Activated CD4-positive, alpha-beta T cell treated with anti-CD3 and anti-CD28 coated beads for 36 hours (primary cell): ENCODE measurements around the gene THADA. TPM values are rescaled to one million over a fixed set of nuclear protein-coding genes. Genes with fewer than 3 reads are reported as not detected.
A peak's percentile ranks its signal among the peaks of the same experiment; 100 is the strongest.
"Not testable (repeated sequence)": the region's sequence is repeated elsewhere in the genome, so short reads cannot be mapped to it uniquely, and the experiment has no call there.

Experiments used
- ATAC-seq: fragments of 200-7000 bp; cut with Tn5 transposase; one replicate; pipeline ENCODE4 v1.10.0; 2021; ENCODE audit warnings: mild to moderate bottlenecking, moderate library complexity
- CTCF ChIA-PET: fragments of 350-600 bp; sonication (Branson Sonifier 250); formaldehyde crosslinking; loops from one replicate; lab custom pipeline; 2021; ENCODE audit warnings: antibody characterized with exemption; lab: Charles Lee
- POLR2A ChIA-PET: fragments of 350-600 bp; sonication (Branson Sonifier 250); formaldehyde crosslinking; loops from one replicate; lab custom pipeline; 2021; ENCODE audit warnings: antibody characterized with exemption, inconsistent platforms; lab: Charles Lee
- DNase-seq: peaks from one replicate; pipeline ENCODE4 v3.0.0-alpha.2; 2020
- H3K27ac Mint-ChIP-seq: one replicate; pipeline ENCODE4 v1.8.0; 2021; ENCODE audit warnings: mixed read lengths
- H3K27me3 Mint-ChIP-seq: one replicate; pipeline ENCODE4 v1.8.0; 2021; ENCODE audit warnings: mixed read lengths
- H3K36me3 Mint-ChIP-seq: one replicate; pipeline ENCODE4 v1.8.0; 2021; ENCODE audit warnings: low read depth, mixed read lengths
- H3K4me1 Mint-ChIP-seq: one replicate; pipeline ENCODE4 v1.8.0; 2021; ENCODE audit warnings: mixed read lengths
- H3K4me3 Mint-ChIP-seq: one replicate; pipeline ENCODE4 v1.8.0; 2021; ENCODE audit warnings: mild to moderate bottlenecking, moderate library complexity, mixed read lengths
- H3K9me3 Mint-ChIP-seq: one replicate; pipeline ENCODE4 v1.8.0; 2021; ENCODE audit warnings: low read depth, mixed read lengths
- intact Hi-C, 2 experiments: fragments of 100-400 bp; cut with DNase I in 1 of 2; cut with micrococcal nuclease in 1 of 2; formaldehyde crosslinking; loops; one replicate each; pipeline versions ENCODE4 v1.14.2 to v1.15.1; 2022 to 2024; cut with DNase I, micrococcal nuclease
- total RNA-seq, 2 experiments: library from RNA; stranded (reverse); gene quantifications; one replicate each; pipeline ENCODE4 v1.2.3, GENCODE V29; 2021

Gene THADA
- total RNA-seq, 2 experiments from 2014 or later = 32.5 to 36.6 TPM

DNA sequence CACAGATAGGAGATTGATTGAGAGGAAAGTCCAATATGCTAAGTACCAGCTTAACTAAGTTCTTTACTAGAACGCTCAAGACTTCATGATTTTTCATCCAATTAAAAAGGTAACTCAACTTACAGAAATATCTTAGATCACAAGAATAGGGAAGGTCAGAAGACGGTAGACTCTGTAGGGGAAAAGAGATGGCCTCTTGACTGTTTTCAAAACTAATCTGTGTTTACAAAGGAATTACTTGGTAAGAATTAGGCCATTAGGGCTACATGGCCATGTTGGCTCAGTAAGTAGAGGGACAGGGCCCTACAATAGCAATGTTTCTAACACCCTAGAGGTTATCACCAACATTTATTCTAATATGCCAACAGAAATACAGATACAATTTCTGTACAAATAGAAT, 196.7 kb downstream of the THADA start:
- no peak for ATAC-seq
- no peak overlapping the region for H3K27ac Mint-ChIP-seq
- ChIA-PET POLR2A (no interaction called here), CTCF (no interaction called here)
- H3K27me3 Mint-ChIP-seq = no peaks in the 10 kb centered on the region
- peaks cover 34% of the 10 kb centered on the region for H3K36me3 Mint-ChIP-seq
- H3K9me3 Mint-ChIP-seq = no peaks in the 10 kb centered on the region
- DNase-seq = no peak
- intact Hi-C loops = no loop called here
- H3K4me1 Mint-ChIP-seq = peaks cover 16% of the 10 kb centered on the region
- H3K4me3 Mint-ChIP-seq = no peak overlapping the region

DNA sequence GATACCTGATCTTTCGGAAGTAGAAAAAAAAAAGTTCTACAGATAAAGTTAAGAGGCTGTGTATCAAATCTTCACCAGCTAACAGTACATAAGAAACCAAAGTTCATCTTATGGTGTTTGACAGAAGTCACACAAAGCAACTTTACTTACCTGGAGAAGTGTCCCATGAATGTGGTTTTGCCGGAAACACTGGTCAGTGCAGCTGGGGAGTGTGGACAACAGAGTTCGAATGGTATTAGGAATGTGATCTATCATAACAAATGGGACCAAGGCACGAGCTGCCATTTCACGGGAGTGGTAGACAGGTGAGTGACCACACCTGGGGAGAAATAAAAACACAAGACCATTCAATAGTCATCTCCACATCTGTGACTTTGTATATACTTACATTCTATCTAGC, 198.0 kb downstream of the THADA start:
- DNase-seq (no peak), ATAC-seq (no peak)
- Mint-ChIP-seq H3K27ac (no peak overlapping the region), H3K9me3 (no peaks in the 10 kb centered on the region), H3K4me3 (no peak overlapping the region), H3K36me3 (peaks cover 40% of the 10 kb centered on the region), H3K27me3 (no peaks in the 10 kb centered on the region), H3K4me1 (peaks cover 16% of the 10 kb centered on the region)
- ChIA-PET CTCF (no interaction called here), POLR2A (no interaction called here)
- intact Hi-C loops = no loop called here

- POLR2A ChIA-PET = no interaction called here
- no peaks in the 10 kb centered on the region for H3K9me3 Mint-ChIP-seq
- no peak overlapping the region for H3K27ac Mint-ChIP-seq
- no peak for DNase-seq
- CTCF ChIA-PET = no interaction called here
- H3K36me3 Mint-ChIP-seq = peaks cover 43% of the 10 kb centered on the region
- no peaks in the 10 kb centered on the region for H3K27me3 Mint-ChIP-seq
- no peak overlapping the region for H3K4me3 Mint-ChIP-seq
- intact Hi-C loops = no loop called here
- peaks cover 13% of the 10 kb centered on the region for H3K4me1 Mint-ChIP-seq
- ATAC-seq = no peak
These were observed 198.4 kb downstream of the THADA start for GRCh38 chr2:43397411-43397810.

- H3K36me3 Mint-ChIP-seq = peaks cover 43% of the 10 kb centered on the region
- H3K27me3 Mint-ChIP-seq, H3K4me3 Mint-ChIP-seq, H3K9me3 Mint-ChIP-seq, intact Hi-C loops, H3K27ac Mint-ChIP-seq, ATAC-seq, CTCF ChIA-PET, POLR2A ChIA-PET, H3K4me1 Mint-ChIP-seq, DNase-seq: not testable (repeated sequence)
These were observed 199.5 kb downstream of the THADA start for GRCh38 chr2:43396344-43396743.

GRCh38 chr2:43393918-43394317, 201.9 kb downstream of the THADA start:
- Mint-ChIP-seq H3K9me3 (no peaks in the 10 kb centered on the region), H3K36me3 (peaks cover 35% of the 10 kb centered on the region), H3K27me3 (no peaks in the 10 kb centered on the region), H3K4me1 (peaks cover 4% of the 10 kb centered on the region), H3K27ac (no peak overlapping the region), H3K4me3 (no peak overlapping the region)
- no peak for DNase-seq
- CTCF ChIA-PET = no interaction called here
- no peak for ATAC-seq
- POLR2A ChIA-PET = no interaction called here
- intact Hi-C loops = no loop called here

GRCh38 chr2:43391878-43392215, 204.0 kb downstream of the THADA start:
- Mint-ChIP-seq H3K27me3 (no peaks in the 10 kb centered on the region), H3K27ac (no peak overlapping the region), H3K36me3 (peaks cover 24% of the 10 kb centered on the region), H3K4me3 (no peak overlapping the region), H3K9me3 (no peaks in the 10 kb centered on the region), H3K4me1 (peaks cover 8% of the 10 kb centered on the region)
- no peak for ATAC-seq
- intact Hi-C loops = no loop called here
- no peak for DNase-seq
- CTCF ChIA-PET = no interaction called here
- POLR2A ChIA-PET = no interaction called here

DNA sequence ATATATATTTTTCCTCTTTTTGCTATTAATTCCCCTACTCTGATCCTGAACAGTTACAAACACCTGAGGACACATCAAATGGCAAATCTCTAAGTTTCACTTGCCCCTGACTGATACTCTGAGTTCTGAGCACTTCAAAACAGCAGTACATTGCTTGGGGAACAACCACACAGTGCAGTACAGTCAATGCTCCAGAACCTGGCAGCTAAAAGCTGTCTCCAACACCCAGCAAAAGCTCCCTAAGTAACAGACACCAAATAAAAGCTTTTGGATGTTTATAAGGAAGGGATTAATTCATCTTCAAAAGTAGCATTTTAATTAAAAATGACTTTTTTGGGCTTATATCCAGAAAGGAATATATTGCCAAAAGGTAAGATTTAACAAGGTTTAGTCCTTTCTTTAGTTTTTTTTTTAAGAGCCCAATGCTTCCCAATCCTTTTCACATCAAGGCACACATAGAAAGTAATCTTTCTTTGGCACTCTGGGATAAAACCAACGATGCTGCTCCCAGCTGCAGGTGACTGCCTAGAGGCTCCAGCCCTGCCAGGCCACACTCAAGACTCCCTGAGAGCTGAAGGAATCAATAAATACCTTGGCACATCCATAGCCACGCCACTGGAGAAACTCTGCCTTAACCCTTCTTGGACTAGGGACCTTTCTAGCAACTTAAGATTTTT, 204.5 kb downstream of the THADA start:
- DNase-seq (no peak), ATAC-seq (no peak)
- peaks cover 9% of the 10 kb centered on the region for H3K4me1 Mint-ChIP-seq
- H3K4me3 Mint-ChIP-seq = no peak overlapping the region
- ChIA-PET POLR2A (no interaction called here), CTCF (interaction anchor here (0.7 kb wide), 2 partner anchors 189 to 577 kb away, joined by 3 to 4 read pairs; no protein-coding TSS in a partner anchor)
- H3K36me3 Mint-ChIP-seq = peaks cover 22% of the 10 kb centered on the region
- H3K27me3 Mint-ChIP-seq = no peaks in the 10 kb centered on the region
- no peaks in the 10 kb centered on the region for H3K9me3 Mint-ChIP-seq
- intact Hi-C loops = no loop called here
- H3K27ac Mint-ChIP-seq = no peak overlapping the region

DNA sequence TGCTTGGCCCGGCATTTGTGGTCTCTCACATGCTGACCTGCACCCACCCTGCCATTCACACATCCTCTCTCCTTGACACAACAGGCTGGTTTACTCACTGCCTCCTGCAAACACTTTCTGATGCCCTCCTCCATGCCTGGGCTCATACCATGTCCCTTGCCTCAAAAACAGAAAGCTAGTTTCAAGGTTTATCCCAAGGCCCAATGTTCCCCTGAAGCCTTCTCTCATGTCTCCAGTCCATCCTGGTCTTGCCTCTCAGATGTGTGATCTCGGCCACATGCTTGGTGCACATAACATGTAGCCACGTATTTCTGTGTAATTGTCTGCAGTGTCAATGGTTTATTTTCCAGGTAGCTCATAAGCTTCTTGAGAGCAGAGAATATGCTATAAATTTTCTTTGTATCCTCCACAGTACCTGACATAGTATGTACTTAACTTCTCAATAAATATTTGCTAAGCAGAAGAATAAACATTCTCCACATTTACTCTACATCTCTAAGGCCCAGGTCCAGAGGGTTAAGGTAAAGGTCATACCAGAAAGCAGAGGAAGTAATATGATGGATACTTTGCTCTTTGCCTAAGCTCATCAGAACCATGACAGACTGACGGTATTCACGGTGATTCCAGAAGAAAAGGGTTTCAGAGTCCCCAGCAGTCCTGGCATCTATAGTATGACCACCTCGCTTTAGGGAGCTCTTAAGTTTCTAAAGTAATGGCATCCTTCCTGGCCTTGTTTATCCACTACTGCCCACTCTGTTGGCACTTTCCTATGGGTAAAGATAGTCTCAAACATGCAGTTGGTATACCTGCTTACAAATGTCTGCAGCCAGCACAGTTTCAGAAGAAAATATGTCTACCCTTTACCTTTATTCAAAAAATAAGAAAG, 206.0 kb downstream of the THADA start:
- POLR2A ChIA-PET = no interaction called here
- no peak for ATAC-seq
- Mint-ChIP-seq H3K36me3 (peaks cover 16% of the 10 kb centered on the region), H3K4me1 (peaks cover 13% of the 10 kb centered on the region), H3K9me3 (no peaks in the 10 kb centered on the region), H3K27ac (no peak overlapping the region), H3K4me3 (no peak overlapping the region), H3K27me3 (no peaks in the 10 kb centered on the region)
- CTCF ChIA-PET = interaction anchor here (0.5 to 1.2 kb wide), 4 partner anchors 36 to 1447 kb away, joined by 3 to 12 read pairs (median 3); no protein-coding TSS in a partner anchor
- no peak for DNase-seq
- intact Hi-C loops = loop anchor here in 1 of 2 experiments (5.0 kb wide), 1 partner anchor 92 kb away; no protein-coding TSS in a partner anchor

DNA sequence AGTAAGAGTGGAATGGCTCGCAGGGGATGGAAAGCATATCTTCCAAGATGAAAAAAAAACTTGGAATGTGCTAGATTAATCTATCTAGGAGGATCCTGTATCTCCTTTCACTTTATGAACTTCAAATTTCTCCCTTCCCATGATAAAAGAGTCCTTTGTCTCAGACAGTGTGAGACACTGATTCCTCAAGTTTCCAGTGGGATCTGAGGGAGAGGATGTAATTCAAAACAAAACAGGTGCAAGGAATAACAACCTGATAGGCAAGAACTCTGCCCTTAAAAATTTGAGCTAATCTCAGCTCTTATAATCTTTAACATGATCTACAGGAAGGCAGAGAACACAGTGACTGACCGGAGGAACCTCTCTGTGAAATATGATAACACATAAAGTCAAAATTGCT, 207.5 kb downstream of the THADA start:
- H3K27me3 Mint-ChIP-seq = no peaks in the 10 kb centered on the region
- H3K4me1 Mint-ChIP-seq = peaks cover 19% of the 10 kb centered on the region
- intact Hi-C loops = loop anchor here in 1 of 2 experiments (5.0 kb wide), 1 partner anchor 94 kb away; no protein-coding TSS in a partner anchor
- H3K4me3 Mint-ChIP-seq = no peak overlapping the region
- no peak overlapping the region for H3K27ac Mint-ChIP-seq
- H3K9me3 Mint-ChIP-seq = no peaks in the 10 kb centered on the region
- DNase-seq (no peak), ATAC-seq (no peak)
- H3K36me3 Mint-ChIP-seq = peaks cover 8% of the 10 kb centered on the region
- CTCF ChIA-PET = no interaction called here
- POLR2A ChIA-PET = no interaction called here

- Mint-ChIP-seq H3K4me1 (peaks cover 19% of the 10 kb centered on the region), H3K27ac (peak overlapping the region; percentile 11), H3K27me3 (no peaks in the 10 kb centered on the region), H3K36me3 (peaks cover 3% of the 10 kb centered on the region), H3K9me3 (no peaks in the 10 kb centered on the region), H3K4me3 (no peak overlapping the region)
- POLR2A ChIA-PET = interaction anchor here (1.0 kb wide), 2 partner anchors 14 to 39 kb away, joined by 3 to 4 read pairs; no protein-coding TSS in a partner anchor
- intact Hi-C loops = loop anchor here (1.0 to 5.0 kb wide), 2 partner anchors 39 to 95 kb away; no protein-coding TSS in a partner anchor
- ATAC-seq (peak; percentile 90), DNase-seq (peak; percentile 12)
- CTCF ChIA-PET = interaction anchor here (0.6 to 1.2 kb wide), 3 partner anchors 14 to 567 kb away, joined by 3 to 5 read pairs (median 4); no protein-coding TSS in a partner anchor
These were observed 208.5 kb downstream of the THADA start for GRCh38 chr2:43387092-43388062.
